K562 (cell line): ENCODE measurements around the gene LTBP4. TPM values are rescaled to one million over a fixed set of nuclear protein-coding genes. Genes with fewer than 3 reads are reported as not detected.
A peak's percentile ranks its signal among the peaks of the same experiment; 100 is the strongest.

ENCODE experiments used
- ATF2 ChIP-seq: sonication (generic); formaldehyde crosslinking; IDR thresholded peaks from 2 replicates; pipeline ENCODE4 v1.8.1; 2022; ENCODE audit warnings: missing genetic modification reagents
- FIP1L1 ChIP-seq: fragments of 200-400 bp; formaldehyde crosslinking; IDR thresholded peaks from 2 replicates; pipeline ENCODE4 v1.6.1; 2018; ENCODE audit warnings: mild to moderate bottlenecking, low read depth, low read length; ENCODE audit not compliant: poor library complexity, severe bottlenecking
- GABPB2 ChIP-seq: fragments of 250-450 bp; sonication (Bioruptor Pico); conservative IDR thresholded peaks from 2 replicates; pipeline ENCODE4 v1.5.1; 2021; ENCODE audit warnings: mild to moderate bottlenecking
- HCFC1 ChIP-seq: IDR thresholded peaks from 2 replicates; pipeline ENCODE4 v1.6.1; 2012; ENCODE audit warnings: low read depth, low read length, improper control_type of control experiment
- NCOA4 ChIP-seq: fragments of 450-650 bp; IDR thresholded peaks from 2 replicates; pipeline ENCODE4 v1.6.1; 2018; ENCODE audit warnings: mild to moderate bottlenecking; ENCODE audit not compliant: partially characterized antibody
- PURB ChIP-seq: sonication (generic); formaldehyde crosslinking; IDR thresholded peaks from 2 replicates; pipeline ENCODE4 v1.9.0; 2021; ENCODE audit warnings: low read depth, mild to moderate bottlenecking, missing genetic modification reagents
- TAL1 ChIP-seq: fragments of 450-650 bp; IDR thresholded peaks from 2 replicates; pipeline ENCODE4 v1.6.1; 2016; ENCODE audit warnings: mild to moderate bottlenecking
- ZBTB17 ChIP-seq: fragments of 450-650 bp; formaldehyde crosslinking; IDR thresholded peaks from 2 replicates; pipeline ENCODE4 v1.4.0; 2020; ENCODE audit warnings: mild to moderate bottlenecking
- ZNF165 ChIP-seq: fragments of 250-450 bp; sonication (Bioruptor Pico); IDR thresholded peaks from 2 replicates; pipeline ENCODE4 v1.4.0; 2020; ENCODE audit warnings: borderline replicate concordance
- ZNF263 ChIP-seq: sonication (generic); formaldehyde crosslinking; IDR thresholded peaks from 2 replicates; pipeline ENCODE4 v1.8.0; 2022; ENCODE audit warnings: mild to moderate bottlenecking, missing genetic modification reagents, borderline replicate concordance
- ZNF274 ChIP-seq: IDR thresholded peaks from 2 replicates; pipeline ENCODE4 v1.6.1; 2011; ENCODE audit warnings: low read depth, mild to moderate bottlenecking, low read length, moderate library complexity, borderline replicate concordance
- ZNF398 ChIP-seq: fragments of 250-450 bp; sonication (Bioruptor Pico); IDR thresholded peaks from 2 replicates; pipeline ENCODE4 v1.8.0; 2021; ENCODE audit warnings: moderate library complexity, mild to moderate bottlenecking, inconsistent platforms
- polyA plus RNA-seq, 8 experiments: library from polyadenylated mRNA; depleted of rRNA in 4 of 8; stranded (reverse) in 5 of 8; unstranded in 3 of 8; fragments of >200 nt; fragmentation: Nextera tagmentation in 2 of 8; fragmentation: Illumina TruSeq in 1 of 8; extraction: Ambion mirVana in 2 of 8; extraction: Trizol in 1 of 8; gene quantifications; 2 replicates each; pipeline versions ENCODE4 v1.2.1 to v1.2.3, GENCODE V29; 2011 to 2014; ENCODE audit warnings: inconsistent platforms in 1 of 8, missing spikeins in 1 of 8
- total RNA-seq, 7 experiments: library from RNA; depleted of rRNA in 6 of 7; stranded (reverse); fragments of >200 nt in 6 of 7; fragmentation: Illumina TruSeq in 2 of 7; extraction: Trizol in 2 of 7; gene quantifications; 2 replicates each; pipeline versions ENCODE4 v1.2.1 to v1.2.3, GENCODE V29; 2011 to 2021; ENCODE audit warnings: low replicate concordance in 1 of 7
- TF ChIP-seq, protein P1 (sequence below): fragments of 250-450 bp; sonication (Bioruptor Pico); IDR thresholded peaks from 2 replicates; pipeline ENCODE4 v1.5.0; 2021; ENCODE audit warnings: mild to moderate bottlenecking, moderate library complexity
- TF ChIP-seq, protein P2 (sequence below): fragments of 450-650 bp; IDR thresholded peaks from 2 replicates; pipeline ENCODE4 v1.6.1; 2016
- TF ChIP-seq, protein P3 (sequence below), 2 experiments: IDR thresholded peaks in 1 of 2; conservative IDR thresholded peaks in 1 of 2; 2 replicates each; pipeline ENCODE4 v1.6.1; 2016; ENCODE audit warnings: low read depth in 2 of 2, mild to moderate bottlenecking in 1 of 2, missing compliant biosample characterization in 1 of 2, missing genetic modification characterization in 1 of 2, moderate library complexity in 1 of 2

LTBP4 gene
- total and polyA plus RNA-seq, 9 of the 15 experiments (the other 6 are each of a cell fraction or from before 2014, with no cell fraction given): 0.35 to 160 (median 31.6) TPM

GRCh38 chr19:40576585-40577451 is 24.4 kb upstream of the LTBP4 start, which contains the start of gene SHKBP1 (continued):
- TF ChIP-seq, protein P1, sequence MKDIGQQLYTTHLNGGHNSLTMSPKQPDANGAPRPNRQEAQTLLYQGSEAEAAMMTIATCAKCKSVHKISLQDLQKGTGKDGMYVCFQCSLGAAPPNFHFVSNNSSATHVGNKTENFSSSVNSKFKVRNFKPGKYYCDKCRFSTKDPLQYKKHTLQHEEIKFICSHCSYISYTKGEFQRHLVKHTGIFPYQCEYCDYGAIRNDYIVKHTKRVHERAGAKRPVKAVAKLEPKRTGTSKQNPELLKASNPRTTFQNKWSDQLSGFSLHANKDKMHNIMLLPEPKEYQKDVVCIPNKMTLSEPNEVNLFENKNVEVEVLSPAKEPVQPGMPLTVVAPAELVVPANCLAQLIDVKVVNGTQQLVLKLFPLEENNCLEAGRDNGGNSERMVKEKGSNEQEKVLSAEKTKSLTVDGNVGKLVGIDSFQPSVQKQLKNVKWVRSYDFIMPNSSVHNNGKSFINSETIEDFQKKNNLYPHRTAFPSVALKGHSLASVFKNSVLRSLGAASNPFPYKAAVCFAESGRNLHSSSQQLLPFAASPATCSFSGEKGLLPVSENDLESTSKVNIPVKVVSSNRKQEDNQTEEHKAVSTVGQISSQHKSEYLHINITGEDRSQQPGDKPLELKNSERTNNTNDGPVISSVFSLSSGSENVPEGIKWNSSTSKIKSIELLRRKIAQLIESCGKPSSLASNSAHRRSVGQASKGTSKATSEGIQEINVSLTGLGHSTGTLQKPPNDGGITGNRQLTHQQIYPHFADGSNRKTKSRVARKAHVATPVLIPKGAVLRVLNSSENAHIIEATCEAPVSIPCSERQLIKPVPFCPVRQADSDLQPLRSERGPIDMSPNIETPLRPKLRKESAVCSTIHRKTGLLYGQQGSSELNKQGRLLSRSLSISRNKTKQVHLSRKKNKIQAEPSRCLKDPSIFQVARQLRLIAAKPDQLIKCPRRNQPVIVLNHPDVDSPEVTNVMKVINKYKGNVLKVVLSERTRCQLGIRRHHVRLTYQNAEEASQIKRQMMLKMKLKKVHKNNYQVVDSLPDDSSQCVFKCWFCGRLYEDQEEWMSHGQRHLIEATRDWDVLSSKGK (CRISPR knock-in tag): no peak
- TF ChIP-seq TAL1: no peak
- no peak for TF ChIP-seq GABPB2 (CRISPR knock-in tag)
- no peak for TF ChIP-seq ZNF165
- no peak for TF ChIP-seq ZNF398 (CRISPR knock-in tag)
- 0 out of 2 replicates have a peak, but pooled peaks have one; percentile 49 for TF ChIP-seq HCFC1
- TF ChIP-seq ATF2 (CRISPR knock-in tag): no peak
- no peak for TF ChIP-seq ZNF263
- TF ChIP-seq, protein P2, sequence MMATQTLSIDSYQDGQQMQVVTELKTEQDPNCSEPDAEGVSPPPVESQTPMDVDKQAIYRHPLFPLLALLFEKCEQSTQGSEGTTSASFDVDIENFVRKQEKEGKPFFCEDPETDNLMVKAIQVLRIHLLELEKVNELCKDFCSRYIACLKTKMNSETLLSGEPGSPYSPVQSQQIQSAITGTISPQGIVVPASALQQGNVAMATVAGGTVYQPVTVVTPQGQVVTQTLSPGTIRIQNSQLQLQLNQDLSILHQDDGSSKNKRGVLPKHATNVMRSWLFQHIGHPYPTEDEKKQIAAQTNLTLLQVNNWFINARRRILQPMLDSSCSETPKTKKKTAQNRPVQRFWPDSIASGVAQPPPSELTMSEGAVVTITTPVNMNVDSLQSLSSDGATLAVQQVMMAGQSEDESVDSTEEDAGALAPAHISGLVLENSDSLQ: peak; percentile 100
- TF ChIP-seq NCOA4: no peak
- TF ChIP-seq PURB (CRISPR knock-in tag): no peak
- no peak for TF ChIP-seq ZBTB17 (CRISPR knock-in tag)
- TF ChIP-seq FIP1L1: no peak
- TF ChIP-seq, protein P3, sequence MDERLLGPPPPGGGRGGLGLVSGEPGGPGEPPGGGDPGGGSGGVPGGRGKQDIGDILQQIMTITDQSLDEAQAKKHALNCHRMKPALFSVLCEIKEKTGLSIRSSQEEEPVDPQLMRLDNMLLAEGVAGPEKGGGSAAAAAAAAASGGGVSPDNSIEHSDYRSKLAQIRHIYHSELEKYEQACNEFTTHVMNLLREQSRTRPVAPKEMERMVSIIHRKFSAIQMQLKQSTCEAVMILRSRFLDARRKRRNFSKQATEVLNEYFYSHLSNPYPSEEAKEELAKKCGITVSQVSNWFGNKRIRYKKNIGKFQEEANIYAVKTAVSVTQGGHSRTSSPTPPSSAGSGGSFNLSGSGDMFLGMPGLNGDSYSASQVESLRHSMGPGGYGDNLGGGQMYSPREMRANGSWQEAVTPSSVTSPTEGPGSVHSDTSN (CRISPR knock-in tag; IDR thresholded peaks at IDR 0.05; ENCODE audit: low read depth): peak; percentile 96
- TF ChIP-seq, protein P3 (tag; conservative IDR thresholded peaks at IDR 0.05; ENCODE audit: low read depth): peak; percentile 99
- TF ChIP-seq ZNF274: no peak
